Left renal pelvis (tissue), 4 donors: Measurements from ENCODE around the gene DAZAP2. TPM values are rescaled to one million over a fixed set of nuclear protein-coding genes. Genes with fewer than 3 reads are reported as not detected.
"Not testable (repeated sequence)": the region's sequence is repeated elsewhere in the genome, so short reads cannot be mapped to it uniquely, and the experiment has no call there.

ENCODE experiments used
- DNase-seq, 4 donors: peaks; one replicate each; pipeline ENCODE4 v3.0.0-alpha.2; 2013; ENCODE audit warnings: low read depth in 4 of 4, low spot score in 3 of 4
- polyA plus RNA-seq, 4 donors: library from polyadenylated mRNA; unstranded; fragments of 120-200 nt; gene quantifications; one replicate each; pipeline ENCODE4 v1.2.1, GENCODE V29; 2013; ENCODE audit not compliant: insufficient read length in 4 of 4

DAZAP2 gene
- polyA plus RNA-seq, 4 donors: 152 to 298 (median 275) TPM

DNA sequence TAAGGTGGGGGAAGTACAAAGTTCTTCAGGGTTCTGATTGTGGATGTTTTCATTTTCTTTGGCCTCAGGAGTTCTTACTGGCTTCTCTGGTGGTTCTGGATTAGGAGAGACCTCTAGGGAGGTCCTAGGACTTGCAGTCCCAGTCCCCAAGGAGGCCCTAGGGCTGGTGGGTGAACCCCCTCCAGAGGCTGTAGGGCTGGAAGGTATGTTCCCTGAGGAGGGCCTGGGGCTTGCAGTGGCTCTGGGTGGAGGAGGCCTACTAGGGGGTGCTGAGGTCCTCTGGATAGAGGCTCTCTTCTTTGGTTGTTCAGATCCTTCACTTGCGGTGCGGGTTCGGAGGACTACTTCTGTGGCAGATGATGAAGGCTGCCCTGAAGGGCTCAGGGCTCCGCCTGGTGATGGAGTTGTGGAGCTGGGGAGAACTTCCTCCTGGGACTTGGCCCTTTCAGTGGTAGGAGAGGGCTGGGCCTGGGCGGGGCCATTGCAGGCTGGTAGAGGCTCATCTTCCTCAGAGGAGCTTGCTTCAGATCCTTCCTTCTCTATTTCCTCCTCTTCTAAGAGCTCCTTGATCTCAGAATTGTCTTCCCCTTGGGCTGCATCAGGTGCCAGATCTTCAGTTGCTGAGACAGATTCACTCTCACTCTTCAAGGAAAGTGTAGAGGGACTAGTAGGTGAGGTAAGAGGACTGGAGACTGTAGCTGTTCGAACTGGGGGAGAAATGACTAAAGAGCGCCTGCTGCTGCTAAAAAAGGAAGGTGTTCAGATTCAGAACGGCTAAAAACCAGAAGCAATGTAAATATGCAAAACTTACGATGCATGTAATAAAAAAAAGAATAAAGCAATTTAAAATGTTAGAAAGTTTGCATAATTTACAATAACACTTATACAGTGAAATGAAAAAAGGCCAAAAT lies 53.2 kb downstream of the DAZAP2 start:
- DNase-seq: not testable (repeated sequence)

Other genes with a start within 250 kb of the DAZAP2 start
- 10 to 100 TPM; 35.8 to 60.2 (median 51.1) TPM for gene SLC11A2, start 212.4 kb upstream of the DAZAP2 start, polyA plus RNA-seq
- gene LETMD1, start 190.5 kb upstream of the DAZAP2 start, polyA plus RNA-seq: 100 to 1,000 TPM in 2 of 4 donors, 10 to 100 TPM in 2; 77.6 to 137 (median 97.6) TPM
- 10 to 100 TPM; 37.5 to 46.6 (median 40.4) TPM for gene CSRNP2, start 155.2 kb upstream of the DAZAP2 start, polyA plus RNA-seq
- 10 to 100 TPM; 44.2 to 65.5 (median 59.6) TPM for gene TFCP2, start 65.7 kb upstream of the DAZAP2 start, polyA plus RNA-seq
- gene POU6F1, start 20.8 kb upstream of the DAZAP2 start, polyA plus RNA-seq: 10 to 100 TPM in 2 of 4 donors, 1 to 10 TPM in 2; 7.4 to 16.6 (median 10.0) TPM
- 10 to 100 TPM; 11.2 to 26.2 (median 22.8) TPM for gene SMAGP, start 31.6 kb downstream of the DAZAP2 start, polyA plus RNA-seq
- gene BIN2, start 85.3 kb downstream of the DAZAP2 start, polyA plus RNA-seq: 1 to 10 TPM; 2.4 to 4.0 (median 3.3) TPM
- gene CELA1, start 107.9 kb downstream of the DAZAP2 start, polyA plus RNA-seq: under 1 TPM in 1 of 4 donors, not detected in 3; 0.19 TPM
- gene GALNT6, start 152.6 kb downstream of the DAZAP2 start, polyA plus RNA-seq: 1 to 10 TPM; 1.4 to 7.5 (median 5.6) TPM
- gene SLC4A8, start 186.0 kb downstream of the DAZAP2 start, polyA plus RNA-seq: 1 to 10 TPM; 3.7 to 4.6 (median 4.1) TPM